T-helper 2 cell (primary cell): ENCODE measurements around the gene HABP4.
A peak's percentile ranks its signal among the peaks of the same experiment; 100 is the strongest.

Experiments
- DNase-seq, 5 experiments: peaks; one replicate each; pipeline versions ENCODE4 v3.0.0 to v3.0.0-alpha.2; 2012 to 2022

HABP4 gene

GRCh38 chr9:96478829-96479371 lies 28.9 kb downstream of the HABP4 start:
- peak in 1 of 5 experiments; percentile 66 for DNase-seq

- no peak for DNase-seq
Measured at GRCh38 chr9:96480736-96481135, 30.8 kb downstream of the HABP4 start.

DNA sequence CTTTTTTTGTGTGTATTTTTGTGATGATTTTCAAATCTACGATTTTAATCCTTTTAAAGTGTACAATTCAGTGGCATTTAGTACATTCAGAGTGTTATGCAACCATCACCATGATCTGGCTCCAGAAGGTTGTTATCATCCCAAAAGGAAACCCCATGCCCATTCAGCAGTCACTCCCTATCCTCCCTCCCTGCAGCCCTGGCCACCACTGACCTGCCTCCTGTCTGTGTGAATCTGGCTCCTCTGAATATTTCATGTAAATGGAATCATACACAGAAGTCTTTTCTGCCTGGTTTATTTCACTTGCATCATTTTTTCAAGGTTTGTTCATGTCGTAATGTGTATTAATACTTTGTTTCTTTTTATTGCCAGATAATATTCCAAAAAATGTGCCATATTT lies 32.5 kb downstream of the HABP4 start:
- no peak for DNase-seq

DNA sequence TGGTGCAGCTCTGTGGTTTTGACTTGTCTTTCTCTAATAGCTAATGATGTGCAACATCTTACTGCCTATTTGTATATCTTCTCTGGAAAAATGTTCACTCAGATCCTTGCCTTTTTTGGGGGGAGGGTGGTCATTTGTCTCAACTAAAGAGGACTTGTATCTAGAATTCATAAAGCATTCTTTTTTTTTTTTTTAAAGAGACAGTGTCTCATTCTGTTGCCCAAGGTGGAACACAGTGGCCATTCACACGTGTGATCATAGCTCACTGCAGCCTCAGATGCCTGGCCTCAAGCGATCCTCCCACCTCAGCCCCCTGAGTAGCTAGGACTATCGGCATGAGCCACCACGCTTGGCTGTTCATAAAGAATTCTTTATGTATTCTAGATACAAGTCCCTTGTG lies 33.2 kb downstream of the HABP4 start:
- no peak for DNase-seq

DNA sequence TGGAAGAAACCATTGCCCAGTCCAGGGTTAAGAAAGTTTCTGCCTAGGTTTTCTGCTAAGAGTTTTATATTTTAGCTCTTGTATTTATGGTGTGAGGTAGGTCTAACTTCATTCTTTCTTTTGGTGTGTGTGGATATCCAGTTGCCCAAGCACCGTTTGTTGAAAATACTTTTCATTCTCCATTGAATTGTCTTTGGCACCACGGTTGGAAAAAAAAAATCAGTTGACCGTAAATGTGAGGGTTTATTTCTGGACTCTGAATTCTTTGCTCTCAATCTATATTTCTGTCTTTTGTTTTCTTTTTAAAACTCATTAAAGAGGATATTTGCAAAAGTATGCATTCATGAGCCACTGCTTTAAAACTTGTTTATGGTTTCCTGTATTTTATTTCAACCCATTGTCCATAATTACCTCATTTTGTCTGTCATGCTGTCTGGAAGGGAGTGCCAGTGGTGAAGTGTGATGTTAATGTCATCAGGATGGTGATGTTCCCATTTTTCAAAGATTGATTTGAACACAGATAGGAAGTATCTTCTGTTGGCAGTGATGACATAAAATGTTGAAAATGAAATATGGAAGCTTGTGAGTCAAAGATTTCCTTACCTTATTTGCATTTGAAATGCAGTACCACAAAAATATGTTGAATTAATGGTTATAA lies 33.9 kb downstream of the HABP4 start:
- DNase-seq: no peak

GRCh38 chr9:96484521-96484931 lies 34.6 kb downstream of the HABP4 start:
- DNase-seq: peak in 1 of 5 experiments; percentile 25

GRCh38 chr9:96485280-96485679 lies 35.3 kb downstream of the HABP4 start:
- no peak for DNase-seq

DNA sequence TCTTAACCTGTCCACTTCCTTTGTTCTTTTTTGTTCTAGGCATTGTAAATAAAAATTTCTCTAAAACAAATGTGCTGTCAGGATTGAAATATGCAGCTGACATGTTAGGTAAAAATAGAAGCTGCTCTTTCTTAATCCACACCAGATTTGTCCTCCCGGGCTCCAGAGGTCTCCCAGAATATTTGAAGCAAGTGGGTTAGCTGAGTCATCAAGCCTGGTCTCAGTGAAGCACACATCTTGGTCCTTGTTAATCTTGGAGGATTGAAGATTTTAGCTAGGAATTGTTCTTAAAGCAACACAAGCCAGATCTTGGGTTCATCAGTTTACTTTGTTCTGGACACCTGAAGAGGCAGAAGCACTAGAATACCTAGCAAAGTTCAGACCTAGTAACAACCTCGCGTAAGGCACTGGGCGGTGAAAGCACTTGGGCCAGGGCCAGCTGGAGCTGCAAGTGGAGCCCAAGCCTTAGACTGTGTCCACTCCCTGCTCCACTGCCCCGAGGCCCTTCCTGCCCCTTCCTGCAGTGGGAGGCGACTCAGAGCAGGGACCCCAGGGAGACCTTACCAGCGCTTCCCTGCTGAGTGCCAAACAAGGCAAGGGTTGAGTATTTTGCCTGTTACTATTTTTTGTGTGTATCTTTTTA lies 36.5 kb downstream of the HABP4 start:
- no peak for DNase-seq

DNA sequence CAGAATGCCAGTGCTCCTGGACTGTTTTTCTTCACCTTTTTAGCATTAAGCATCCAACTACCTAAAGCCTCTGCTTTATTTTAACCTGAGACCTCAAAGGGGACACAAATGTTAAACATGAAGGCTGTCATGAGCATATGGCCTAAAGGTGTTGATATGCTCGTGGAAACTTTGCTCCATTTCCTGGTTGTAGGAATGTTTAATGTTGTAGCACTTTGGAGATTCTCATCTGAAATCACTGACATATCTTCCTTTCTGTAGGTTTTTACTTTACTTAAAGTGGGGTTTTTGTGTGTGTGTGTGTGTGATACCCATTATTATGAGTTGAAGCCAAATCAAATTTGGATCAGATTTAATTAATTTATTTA lies 37.0 kb downstream of the HABP4 start:
- DNase-seq: no peak

GRCh38 chr9:96487949-96488348 lies 38.0 kb downstream of the HABP4 start:
- no peak for DNase-seq

- no peak for DNase-seq
Measured at GRCh38 chr9:96489482-96489979, 39.6 kb downstream of the HABP4 start.

DNA sequence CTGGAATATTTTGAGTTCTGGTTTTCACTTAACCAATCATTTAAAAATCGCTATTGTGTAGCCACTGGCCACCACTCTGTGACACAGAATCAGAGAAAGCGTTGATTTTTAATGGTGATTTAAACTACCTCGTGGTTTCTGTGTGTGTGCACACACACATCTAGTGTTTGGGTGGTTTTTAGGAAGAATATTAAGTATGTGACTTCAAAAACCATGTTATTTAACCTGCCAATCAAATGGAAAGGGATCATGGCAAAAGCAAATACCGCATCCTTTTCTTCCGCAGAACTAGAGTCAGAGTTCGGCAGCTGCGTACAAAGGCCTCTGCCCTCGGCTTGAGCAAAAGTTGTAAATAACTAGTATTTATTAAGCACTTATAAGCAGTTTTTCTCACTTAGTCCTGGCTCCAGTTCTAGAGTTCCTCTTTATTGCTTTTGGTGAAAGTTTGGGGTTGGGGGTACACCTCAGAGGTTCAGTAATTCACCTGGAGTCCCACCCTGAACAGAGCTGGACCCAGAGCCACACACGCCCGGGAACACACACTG lies 40.6 kb downstream of the HABP4 start:
- DNase-seq: no peak

GRCh38 chr9:96491079-96491879 lies 41.3 kb downstream of the HABP4 start:
- peak in 3 of 5 experiments; percentile 13 to 53 (median 14) for DNase-seq

DNA sequence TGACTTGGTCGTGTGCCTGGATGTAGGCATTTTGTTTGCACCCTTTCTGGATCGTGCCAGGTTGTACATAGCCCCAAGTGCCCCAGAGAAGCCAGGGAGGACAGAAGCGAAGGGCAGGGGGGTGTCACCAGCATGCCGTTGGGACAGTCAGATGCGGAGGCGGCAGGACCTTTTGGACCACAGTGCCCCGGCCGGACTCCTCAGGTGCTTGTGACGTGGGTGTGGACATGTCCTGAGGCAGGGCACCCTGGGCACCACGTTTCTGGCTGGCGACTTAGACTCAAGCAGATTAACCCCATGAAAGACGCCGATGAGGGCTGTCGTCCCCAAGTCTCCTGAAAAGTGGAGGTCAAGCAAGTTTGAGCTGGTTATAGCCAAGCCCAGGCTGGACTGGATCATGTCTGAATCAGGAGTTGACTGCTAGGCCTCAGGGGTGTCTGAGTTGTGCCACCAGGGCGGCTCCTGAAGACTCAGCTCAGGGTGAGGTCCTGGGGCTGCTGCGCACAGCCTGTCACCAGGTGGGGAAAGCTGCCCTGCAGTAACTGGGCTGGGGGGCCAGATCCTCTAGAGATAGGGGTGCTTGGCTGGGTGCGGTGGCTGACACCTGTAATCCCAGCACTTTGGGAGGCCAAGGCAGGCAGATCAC lies 42.0 kb downstream of the HABP4 start:
- DNase-seq: no peak

DNA sequence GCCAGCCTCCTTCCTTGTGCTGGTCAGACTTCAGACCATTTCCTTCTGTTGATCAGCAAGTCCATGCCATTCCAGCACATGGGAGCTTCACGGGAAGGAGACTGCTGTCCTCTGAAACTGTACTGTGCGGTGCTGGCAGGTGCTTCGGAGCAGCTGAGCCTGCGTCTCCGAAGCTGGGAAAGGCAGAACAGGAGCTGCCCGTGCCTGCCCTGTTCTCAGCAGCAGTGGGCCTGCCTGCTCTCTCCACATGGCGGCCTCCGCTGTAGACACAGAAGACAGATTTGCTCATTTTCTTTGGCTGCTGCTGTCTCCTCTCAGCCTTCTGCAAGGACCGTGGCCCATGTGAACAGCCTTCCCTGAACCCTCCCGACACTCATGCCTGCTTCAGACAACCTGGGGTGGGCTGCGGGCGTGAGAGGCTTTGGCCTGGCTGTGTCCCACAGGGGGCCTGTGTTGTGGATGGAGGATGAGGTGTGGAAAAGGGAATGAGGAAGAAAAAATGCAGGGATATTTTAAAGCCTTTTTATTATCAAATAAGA lies 43.1 kb downstream of the HABP4 start:
- no peak for DNase-seq

- DNase-seq: no peak
Measured at GRCh38 chr9:96493757-96494156, 43.8 kb downstream of the HABP4 start.

GRCh38 chr9:96494215-96494800 lies 44.3 kb downstream of the HABP4 start:
- no peak for DNase-seq

GRCh38 chr9:96495341-96495740 lies 45.4 kb downstream of the HABP4 start:
- DNase-seq: no peak

GRCh38 chr9:96496368-96497116 lies 46.6 kb downstream of the HABP4 start:
- DNase-seq: no peak

- DNase-seq: no peak
Measured at GRCh38 chr9:96497117-96497399, 47.1 kb downstream of the HABP4 start.

- DNase-seq: no peak
Measured at GRCh38 chr9:96498796-96499195, 48.8 kb downstream of the HABP4 start.
